K562 (cell line): ENCODE measurements around the gene BEND6. TPM values are rescaled to one million over a fixed set of nuclear protein-coding genes. Genes with fewer than 3 reads are reported as not detected.
A peak's percentile ranks its signal among the peaks of the same experiment; 100 is the strongest.

Experiments used
- ARNT ChIP-seq, 2 experiments: fragments of 450-650 bp; IDR thresholded peaks; 2 replicates each; pipeline ENCODE4 v1.6.1; 2016; ENCODE audit warnings: mild to moderate bottlenecking in 1 of 2
- RAD21 ChIP-seq, 2 experiments: fragments of 250-450 bp in 1 of 2; fragments of 450-650 bp in 1 of 2; sonication (Bioruptor Pico) in 1 of 2; formaldehyde crosslinking in 1 of 2; IDR thresholded peaks in 1 of 2; conservative IDR thresholded peaks in 1 of 2; 2 replicates each; pipeline versions ENCODE4 v1.4.0 to v1.8.0; 2020 to 2022; ENCODE audit warnings: mild to moderate bottlenecking in 2 of 2, moderate library complexity in 1 of 2
- RREB1 ChIP-seq: fragments of 250-450 bp; sonication (Bioruptor Pico); IDR thresholded peaks from 2 replicates; pipeline ENCODE4 v1.4.0; 2020
- TFAP4 ChIP-seq: sonication (generic); formaldehyde crosslinking; IDR thresholded peaks from 2 replicates; pipeline ENCODE4 v1.8.0; 2022; ENCODE audit warnings: missing genetic modification reagents, mild to moderate bottlenecking, moderate library complexity, borderline replicate concordance
- TRIM24 ChIP-seq, 2 experiments: fragments of 450-650 bp; IDR thresholded peaks; 2 replicates each; pipeline ENCODE4 v1.6.1; 2016
- ZNF280A ChIP-seq: fragments of 450-650 bp; IDR thresholded peaks from 2 replicates; pipeline ENCODE4 v1.6.1; 2018; ENCODE audit warnings: mild to moderate bottlenecking, low read depth; ENCODE audit not compliant: partially characterized antibody
- ZNF280B ChIP-seq: fragments of 250-450 bp; sonication (Bioruptor Pico); IDR thresholded peaks from 2 replicates; pipeline ENCODE4 v1.5.1; 2021; ENCODE audit warnings: mild to moderate bottlenecking
- polyA plus RNA-seq, 8 experiments: library from polyadenylated mRNA; depleted of rRNA in 4 of 8; stranded (reverse) in 5 of 8; unstranded in 3 of 8; fragments of >200 nt; fragmentation: Nextera tagmentation in 2 of 8; fragmentation: Illumina TruSeq in 1 of 8; extraction: Ambion mirVana in 2 of 8; extraction: Trizol in 1 of 8; gene quantifications; 2 replicates each; pipeline versions ENCODE4 v1.2.1 to v1.2.3, GENCODE V29; 2011 to 2014; ENCODE audit warnings: inconsistent platforms in 1 of 8, missing spikeins in 1 of 8
- total RNA-seq, 7 experiments: library from RNA; depleted of rRNA in 6 of 7; stranded (reverse); fragments of >200 nt in 6 of 7; fragmentation: Illumina TruSeq in 2 of 7; extraction: Trizol in 2 of 7; gene quantifications; 2 replicates each; pipeline versions ENCODE4 v1.2.1 to v1.2.3, GENCODE V29; 2011 to 2021; ENCODE audit warnings: low replicate concordance in 1 of 7

BEND6 gene
- total and polyA plus RNA-seq, 9 of the 15 experiments (the other 6 are each of a cell fraction or from before 2014, with no cell fraction given) = 0.37 to 4.0 (median 1.1) TPM

GRCh38 chr6:57024775-57025174 lies 69.9 kb downstream of the BEND6 start (continued):
- TF ChIP-seq ZNF280B (CRISPR knock-in tag) (peak; percentile 94; the same call in 1 of the 2 replicates), RREB1 (CRISPR knock-in tag) (no peak), TFAP4 (CRISPR knock-in tag) (no peak), RAD21 (CRISPR knock-in tag; conservative IDR thresholded peaks at IDR 0.05 in 1 of 2, IDR thresholded peaks at IDR 0.05 in 1 of 2) (no peak), ARNT (IDR thresholded peaks at IDR 0.05) (0 out of 4 replicates have a peak, but pooled peaks of 1 of the 2 experiments have one; percentile 42), ZNF280A (peak; percentile 72), TRIM24 (IDR thresholded peaks at IDR 0.05) (peak in 1 of 2 experiments; percentile 48; a peak in 2 of 4 replicates)
